A673 (cell line): ENCODE data around the gene TPO. TPM values are rescaled to one million over a fixed set of nuclear protein-coding genes. Genes with fewer than 3 reads are reported as not detected.

ENCODE experiments used
- BruUV-seq: library from RNA; stranded (reverse); fragments of 400-500 nt; replicated peaks from 2 replicates; lab custom pipeline; 2021; lab: Mats Ljungman, UMichigan
- CTCF ChIA-PET: fragments of 300-600 bp; sonication (Branson Sonifier 250); formaldehyde crosslinking; loops from one replicate; lab custom pipeline; 2022; ENCODE audit warnings: antibody characterized with exemption; lab: Charles Lee
- POLR2A ChIA-PET: fragments of 300-600 bp; sonication (Branson Sonifier 250); formaldehyde crosslinking; loops from one replicate; lab custom pipeline; 2022; ENCODE audit warnings: antibody characterized with exemption; ENCODE audit not compliant: low non-redundant PET; lab: Charles Lee
- DNase-seq: peaks from one replicate; pipeline ENCODE4 v3.0.0-alpha.2; 2015; ENCODE audit warnings: low spot score
- H3K27ac ChIP-seq: fragments of 200-600 bp; sonication (generic); 2 replicates; pipeline ENCODE4 v1.5.1; 2016; ENCODE audit warnings: mixed run types, low read depth, mild to moderate bottlenecking, mixed read lengths, antibody characterized with exemption, low read length; ENCODE audit not compliant: poor library complexity, severe bottlenecking
- H3K27me3 ChIP-seq: fragments of 200-600 bp; sonication (generic); replicated peaks from 2 replicates; pipeline ENCODE4 v1.6.1; 2017; ENCODE audit warnings: mixed run types, low read depth, mild to moderate bottlenecking, mixed read lengths, antibody characterized with exemption, low read length; ENCODE audit not compliant: insufficient read depth, poor library complexity
- H3K36me3 ChIP-seq: fragments of 200-600 bp; sonication (generic); 2 replicates; pipeline ENCODE4 v1.6.1; 2016; ENCODE audit warnings: mixed run types, mild to moderate bottlenecking, mixed read lengths, antibody characterized with exemption, low read length; ENCODE audit not compliant: insufficient read depth, poor library complexity, severe bottlenecking
- H3K4me1 ChIP-seq: fragments of 200-600 bp; sonication (generic); 2 replicates; pipeline ENCODE4 v1.6.1; 2017; ENCODE audit warnings: mixed run types, mild to moderate bottlenecking, mixed read lengths, antibody characterized with exemption, low read length; ENCODE audit not compliant: insufficient read depth, poor library complexity, severe bottlenecking
- H3K4me3 ChIP-seq: fragments of 200-600 bp; sonication (generic); 2 replicates; pipeline ENCODE4 v1.5.1; 2016; ENCODE audit warnings: low read depth, mixed run types, mild to moderate bottlenecking, mixed read lengths, low read length; ENCODE audit not compliant: poor library complexity, severe bottlenecking
- H3K9me3 ChIP-seq: fragments of 200-600 bp; sonication (generic); 2 replicates; pipeline ENCODE4 v1.6.1; 2016; ENCODE audit warnings: mixed run types, low read depth, mild to moderate bottlenecking, mixed read lengths, antibody characterized with exemption, low read length; ENCODE audit not compliant: poor library complexity, severe bottlenecking
- CTCF ChIP-seq: fragments of 300-800, 200-600 bp; sonication (generic); conservative IDR thresholded peaks from 2 replicates; pipeline ENCODE4 v1.5.1; 2017; ENCODE audit warnings: low read depth, mild to moderate bottlenecking, antibody characterized with exemption, low read length, moderate library complexity, mixed read lengths
- EZH2 ChIP-seq: fragments of 200-600 bp; sonication (generic); IDR thresholded peaks from 2 replicates; pipeline ENCODE4 v1.6.1; 2017; ENCODE audit warnings: borderline replicate concordance, low read depth, mild to moderate bottlenecking, mixed read lengths, antibody characterized with exemption, low read length; ENCODE audit not compliant: poor library complexity, severe bottlenecking
- intact Hi-C: fragments of 100-400 bp; cut with micrococcal nuclease; formaldehyde crosslinking; loops from one replicate; pipeline ENCODE4 v1.10.0; 2022; ENCODE audit not compliant: unreplicated experiment
- total RNA-seq: library from RNA; stranded (reverse); gene quantifications from 2 replicates; pipeline ENCODE4 v1.2.3, GENCODE V29; 2021

TPO gene
- total RNA-seq, 1 experiment from 2014 or later = not detected

- intact Hi-C loops = no loop called here
- no peak for DNase-seq
- no peaks in the 10 kb centered on the region for H3K36me3 ChIP-seq
- no peaks in the 10 kb centered on the region for H3K4me1 ChIP-seq
- no peak overlapping the region for H3K4me3 ChIP-seq
- TF ChIP-seq CTCF (no peak), EZH2 (no peak)
- H3K27ac ChIP-seq = no peak overlapping the region
- H3K9me3 ChIP-seq = no peaks in the 10 kb centered on the region
- no peaks in the 10 kb centered on the region for H3K27me3 ChIP-seq
- no TSS peak for BruUV-seq
- POLR2A ChIA-PET = no interaction called here
- CTCF ChIA-PET = no interaction called here
Observed at GRCh38 chr2:1415501-1415900, 2.2 kb downstream of the TPO start.

- Histone ChIP-seq H3K27me3 (no peaks in the 10 kb centered on the region), H3K4me3 (no peak overlapping the region), H3K36me3 (no peaks in the 10 kb centered on the region), H3K9me3 (no peaks in the 10 kb centered on the region), H3K27ac (no peak overlapping the region), H3K4me1 (no peaks in the 10 kb centered on the region)
- ChIA-PET CTCF (no interaction called here), POLR2A (no interaction called here)
- DNase-seq = no peak
- BruUV-seq = no TSS peak
- intact Hi-C loops = no loop called here
- TF ChIP-seq EZH2 = no peak
- TF ChIP-seq CTCF = no peak
Observed at GRCh38 chr2:1418566-1418965, 5.3 kb downstream of the TPO start.

GRCh38 chr2:1420746-1421480, 7.7 kb downstream of the TPO start:
- no TSS peak for BruUV-seq
- POLR2A ChIA-PET = no interaction called here
- CTCF ChIA-PET = no interaction called here

More at GRCh38 chr2:1420746-1421480, 7.7 kb downstream of the TPO start:
- DNase-seq = no peak
- H3K4me1 ChIP-seq = no peaks in the 10 kb centered on the region
- H3K4me3 ChIP-seq = no peak overlapping the region
- H3K27me3 ChIP-seq = no peaks in the 10 kb centered on the region
- no peaks in the 10 kb centered on the region for H3K36me3 ChIP-seq
- H3K9me3 ChIP-seq = no peaks in the 10 kb centered on the region
- no peak for TF ChIP-seq EZH2
- TF ChIP-seq CTCF = no peak
- intact Hi-C loops = no loop called here
- H3K27ac ChIP-seq = no peak overlapping the region
